ENCODE data around the gene RPL39L.

DNA sequence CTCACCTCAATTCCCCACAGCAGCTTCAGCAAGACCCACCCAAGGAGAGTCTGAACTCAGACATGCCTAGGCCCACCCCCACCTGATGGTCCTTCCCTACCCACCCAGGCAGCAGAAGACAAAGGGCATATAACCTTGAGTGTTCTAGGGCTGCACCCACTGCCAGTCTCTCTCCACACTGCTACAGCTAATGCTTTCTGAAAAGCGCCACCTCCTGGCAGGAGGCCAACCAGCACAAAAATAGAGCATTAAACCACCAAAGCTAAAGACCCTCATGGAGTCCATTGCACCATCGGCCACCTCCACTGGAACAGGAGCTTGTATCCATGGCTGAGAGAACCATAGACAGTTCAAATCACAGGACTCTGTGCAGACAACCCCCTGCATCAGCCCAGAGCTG, 11.3 kb upstream of the RPL39L start:
- TF ChIP-seq, protein P1, sequence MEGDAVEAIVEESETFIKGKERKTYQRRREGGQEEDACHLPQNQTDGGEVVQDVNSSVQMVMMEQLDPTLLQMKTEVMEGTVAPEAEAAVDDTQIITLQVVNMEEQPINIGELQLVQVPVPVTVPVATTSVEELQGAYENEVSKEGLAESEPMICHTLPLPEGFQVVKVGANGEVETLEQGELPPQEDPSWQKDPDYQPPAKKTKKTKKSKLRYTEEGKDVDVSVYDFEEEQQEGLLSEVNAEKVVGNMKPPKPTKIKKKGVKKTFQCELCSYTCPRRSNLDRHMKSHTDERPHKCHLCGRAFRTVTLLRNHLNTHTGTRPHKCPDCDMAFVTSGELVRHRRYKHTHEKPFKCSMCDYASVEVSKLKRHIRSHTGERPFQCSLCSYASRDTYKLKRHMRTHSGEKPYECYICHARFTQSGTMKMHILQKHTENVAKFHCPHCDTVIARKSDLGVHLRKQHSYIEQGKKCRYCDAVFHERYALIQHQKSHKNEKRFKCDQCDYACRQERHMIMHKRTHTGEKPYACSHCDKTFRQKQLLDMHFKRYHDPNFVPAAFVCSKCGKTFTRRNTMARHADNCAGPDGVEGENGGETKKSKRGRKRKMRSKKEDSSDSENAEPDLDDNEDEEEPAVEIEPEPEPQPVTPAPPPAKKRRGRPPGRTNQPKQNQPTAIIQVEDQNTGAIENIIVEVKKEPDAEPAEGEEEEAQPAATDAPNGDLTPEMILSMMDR (IDR thresholded peaks at IDR 0.05): peak in 2 of 6 experiments; percentile 17 to 25
- TF ChIP-seq POLR2A (IDR thresholded peaks at IDR 0.05): no peak
